HG03571 (cell line): Measurements from ENCODE around the gene BCORL1.

ENCODE experiments used
- ATAC-seq: cut with Tn5 transposase; IDR thresholded peaks from one replicate; pipeline ENCODE4 v1.9.1; 2021; ENCODE audit not compliant: unreplicated experiment

BCORL1 gene

GRCh38 chrX:130009658-130010223 lies 27.3 kb downstream of the BCORL1 start:
- no peak for ATAC-seq

DNA sequence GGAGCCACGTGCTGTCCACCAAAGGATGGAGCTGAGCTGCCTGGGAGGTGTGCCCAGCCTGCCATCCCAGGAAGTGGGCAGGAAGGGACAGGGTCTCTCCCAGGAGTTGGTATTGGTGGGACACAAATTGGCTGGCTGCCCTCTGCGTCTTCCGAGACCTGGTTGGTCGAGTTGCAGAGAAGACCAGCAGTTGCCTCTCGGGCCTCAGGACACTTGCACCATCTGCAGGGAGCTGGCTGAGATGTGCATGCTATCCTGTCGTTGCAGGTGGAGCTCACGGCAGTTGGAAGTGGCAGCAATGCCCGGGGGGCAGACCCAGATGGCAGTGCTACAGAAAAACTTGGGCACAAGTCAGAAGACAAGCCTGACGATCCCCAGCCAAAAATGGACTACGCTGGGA lies 30.2 kb downstream of the BCORL1 start:
- ATAC-seq, result no peak

GRCh38 chrX:130013661-130014060 lies 31.2 kb downstream of the BCORL1 start:
- ATAC-seq, result no peak

- ATAC-seq, result no peak
Measured at GRCh38 chrX:130014356-130014755, 31.9 kb downstream of the BCORL1 start.

DNA sequence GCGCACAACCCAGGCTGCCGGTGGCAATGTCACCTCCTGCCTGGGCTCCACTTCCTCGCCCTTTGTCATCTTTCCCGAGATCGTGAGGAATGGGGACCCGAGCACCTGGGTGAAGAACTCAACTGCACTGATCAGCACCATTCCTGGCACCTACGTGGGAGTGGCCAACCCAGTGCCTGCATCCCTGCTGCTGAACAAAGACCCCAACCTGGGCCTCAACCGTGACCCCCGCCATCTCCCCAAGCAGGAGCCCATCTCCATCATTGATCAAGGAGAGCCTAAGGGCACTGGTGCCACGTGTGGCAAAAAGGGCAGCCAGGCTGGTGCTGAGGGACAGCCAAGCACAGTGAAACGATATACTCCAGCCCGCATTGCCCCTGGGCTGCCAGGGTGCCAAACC lies 32.3 kb downstream of the BCORL1 start:
- ATAC-seq, result no peak

DNA sequence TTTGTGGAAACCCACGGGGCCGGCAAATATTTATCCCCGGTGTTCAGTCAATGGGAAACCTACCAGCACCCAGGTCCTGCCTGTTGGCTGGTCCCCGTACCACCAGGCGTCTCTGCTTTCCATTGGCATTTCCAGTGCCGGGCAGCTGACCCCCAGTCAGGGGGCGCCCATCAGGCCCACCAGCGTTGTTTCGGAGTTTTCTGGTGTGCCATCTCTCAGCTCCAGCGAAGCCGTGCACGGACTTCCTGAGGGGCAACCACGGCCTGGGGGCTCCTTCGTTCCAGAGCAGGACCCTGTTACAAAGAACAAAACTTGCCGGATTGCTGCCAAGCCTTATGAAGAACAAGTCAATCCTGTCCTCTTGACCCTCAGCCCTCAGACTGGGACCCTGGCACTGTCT lies 32.7 kb downstream of the BCORL1 start:
- no peak for ATAC-seq

GRCh38 chrX:130018143-130018542 lies 35.7 kb downstream of the BCORL1 start:
- ATAC-seq, result no peak

DNA sequence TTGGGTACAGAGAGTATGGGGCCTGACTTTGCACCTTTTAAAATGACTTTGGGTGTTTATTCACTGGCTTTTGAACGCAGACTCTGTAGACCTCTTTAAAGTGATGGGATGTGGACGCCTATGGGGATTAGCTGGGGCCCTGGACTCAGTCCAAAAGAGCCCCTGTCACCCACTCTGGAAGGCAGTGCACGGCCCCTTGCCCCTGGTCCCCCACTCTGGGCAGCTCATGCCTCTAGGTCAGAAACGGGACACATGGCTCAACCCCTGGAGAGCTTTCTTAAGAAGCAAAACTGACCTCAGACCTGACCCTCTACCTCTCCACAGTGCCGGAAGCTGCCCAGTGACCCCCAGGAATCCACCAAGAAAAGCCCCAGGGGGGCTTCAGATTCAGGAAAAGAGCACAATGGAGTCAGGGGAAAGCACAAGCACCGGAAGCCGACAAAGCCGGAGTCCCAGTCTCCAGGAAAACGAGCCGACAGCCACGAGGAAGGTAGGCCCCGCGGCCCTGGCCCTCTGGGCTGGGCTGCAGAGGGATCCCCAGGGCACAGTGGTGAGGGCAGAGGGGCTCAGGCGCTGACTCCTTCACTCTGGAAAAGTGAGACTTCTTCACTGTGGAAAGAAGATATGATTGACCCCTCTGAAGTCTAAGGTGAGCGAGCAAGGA lies 38.4 kb downstream of the BCORL1 start:
- no peak for ATAC-seq

DNA sequence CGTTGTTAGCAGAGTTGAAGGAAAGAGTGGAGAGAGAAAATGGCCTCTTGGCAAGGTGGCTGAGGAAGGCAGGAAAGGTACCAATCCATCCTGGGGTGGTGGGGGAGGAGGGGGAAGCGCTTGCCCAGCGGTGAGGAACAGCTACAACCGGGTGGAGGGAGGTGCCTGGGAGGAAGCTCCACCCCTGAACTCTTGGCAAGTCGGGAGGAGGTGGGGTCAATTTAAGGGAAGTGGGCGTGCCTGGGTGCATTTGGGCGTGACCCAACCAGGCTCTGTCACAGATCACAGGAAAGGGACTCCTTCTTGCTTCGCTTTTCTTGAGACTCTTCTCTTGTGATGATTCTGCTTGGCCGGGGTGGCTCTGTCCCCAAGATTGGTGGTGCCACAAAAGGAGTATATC lies 41.7 kb downstream of the BCORL1 start:
- ATAC-seq, result peak; percentile 97

DNA sequence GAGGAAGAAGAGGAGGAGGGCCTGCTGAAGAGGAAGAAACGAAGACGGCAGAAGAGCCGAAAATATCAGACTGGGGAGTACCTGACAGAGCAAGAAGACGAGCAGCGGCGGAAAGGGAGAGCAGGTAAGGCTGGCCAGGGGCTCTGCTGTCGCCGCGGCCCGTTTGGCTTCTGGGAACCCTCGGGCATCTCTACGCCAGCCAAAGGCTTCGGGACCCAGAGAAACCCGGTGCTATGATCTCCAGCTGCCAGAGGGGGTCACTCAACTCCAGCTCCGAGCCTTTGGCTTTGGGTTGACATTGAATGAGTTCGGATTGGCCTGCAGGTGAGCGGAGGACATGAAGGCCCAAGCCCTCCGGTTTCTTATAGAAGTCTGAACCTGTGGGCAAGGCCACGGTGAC lies 42.8 kb downstream of the BCORL1 start:
- no peak for ATAC-seq

- no peak for ATAC-seq
Measured at GRCh38 chrX:130027569-130027968, 45.1 kb downstream of the BCORL1 start.

GRCh38 chrX:130028196-130028595 lies 45.8 kb downstream of the BCORL1 start:
- no peak for ATAC-seq

GRCh38 chrX:130030826-130031225 lies 48.4 kb downstream of the BCORL1 start:
- ATAC-seq, result no peak

DNA sequence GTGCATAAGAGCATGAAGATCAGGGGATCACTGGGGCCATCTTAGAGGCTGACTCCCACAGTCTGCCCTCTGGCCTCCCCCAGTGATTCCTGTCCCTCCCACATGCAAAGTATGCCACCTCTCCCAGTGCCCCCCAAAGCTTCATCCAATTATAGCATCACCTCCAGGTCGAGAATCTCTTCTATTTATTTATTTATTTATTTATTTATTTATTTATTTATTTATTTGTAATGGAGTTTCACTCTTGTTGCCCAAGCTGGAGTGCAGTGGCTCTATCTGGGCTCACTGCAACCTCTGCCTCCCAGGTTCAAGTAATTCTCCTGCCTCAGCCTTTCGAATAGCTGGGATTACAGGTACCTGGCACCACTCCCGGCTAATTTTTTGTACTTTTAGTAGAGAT lies 50.1 kb downstream of the BCORL1 start:
- no peak for ATAC-seq

DNA sequence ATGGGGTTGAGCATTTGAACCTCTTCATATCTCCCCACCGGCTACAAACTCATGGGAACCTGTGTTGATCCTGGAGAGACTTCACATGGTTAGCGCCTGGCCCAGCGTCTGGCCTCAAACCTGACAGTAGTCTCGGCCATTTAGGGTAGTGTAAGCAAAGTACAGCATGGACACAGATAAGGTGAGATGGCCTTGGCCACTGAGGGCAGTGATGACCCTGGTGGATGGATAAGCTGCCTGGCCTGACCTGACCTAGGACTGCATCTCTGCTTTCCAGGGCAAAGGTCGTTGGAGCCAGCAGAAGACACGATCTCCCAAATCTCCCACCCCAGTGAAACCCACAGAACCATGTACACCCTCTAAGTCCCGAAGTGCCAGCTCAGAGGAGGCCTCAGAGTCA lies 51.7 kb downstream of the BCORL1 start:
- ATAC-seq, result no peak

DNA sequence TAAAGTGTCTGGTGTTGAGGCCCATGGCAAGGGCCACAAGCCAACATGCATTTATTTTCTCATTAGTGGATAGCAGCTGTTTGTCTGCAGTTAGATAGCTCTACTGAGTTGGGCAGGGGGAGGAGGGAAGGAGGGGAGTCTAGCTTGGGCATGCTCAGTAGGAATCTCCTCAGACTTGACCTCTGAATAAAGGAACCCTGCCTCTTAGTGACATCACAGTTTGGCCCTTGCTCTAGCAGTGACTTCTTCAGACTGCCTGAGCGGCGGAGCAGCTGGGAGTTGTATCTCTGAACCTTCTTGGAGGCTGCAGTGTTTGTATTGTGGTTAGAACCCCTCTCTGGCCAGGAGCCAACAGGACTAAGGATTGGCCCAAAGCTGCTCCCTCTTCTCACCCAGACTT lies 57.4 kb downstream of the BCORL1 start:
- ATAC-seq, result no peak

DNA sequence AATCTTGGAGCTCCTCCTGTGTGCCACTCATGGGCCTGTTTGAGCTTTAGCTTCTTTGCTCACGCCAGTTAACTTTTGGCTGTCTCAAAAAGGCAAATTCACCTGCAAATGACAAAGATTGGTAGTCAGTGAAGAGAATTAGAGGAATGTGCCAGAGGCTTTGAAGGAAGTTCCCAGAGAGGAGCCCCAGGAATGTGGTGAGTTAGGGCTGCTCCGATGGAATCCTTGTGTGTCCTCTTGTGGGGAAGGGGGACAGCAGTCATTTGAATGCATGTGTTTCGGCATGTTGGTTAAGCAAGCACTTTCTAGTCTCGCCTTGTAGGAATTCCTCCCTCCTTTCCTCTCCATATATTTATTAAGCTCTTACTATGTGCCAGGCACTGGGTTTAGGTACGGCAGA lies 65.0 kb downstream of the BCORL1 start:
- ATAC-seq, result no peak

DNA sequence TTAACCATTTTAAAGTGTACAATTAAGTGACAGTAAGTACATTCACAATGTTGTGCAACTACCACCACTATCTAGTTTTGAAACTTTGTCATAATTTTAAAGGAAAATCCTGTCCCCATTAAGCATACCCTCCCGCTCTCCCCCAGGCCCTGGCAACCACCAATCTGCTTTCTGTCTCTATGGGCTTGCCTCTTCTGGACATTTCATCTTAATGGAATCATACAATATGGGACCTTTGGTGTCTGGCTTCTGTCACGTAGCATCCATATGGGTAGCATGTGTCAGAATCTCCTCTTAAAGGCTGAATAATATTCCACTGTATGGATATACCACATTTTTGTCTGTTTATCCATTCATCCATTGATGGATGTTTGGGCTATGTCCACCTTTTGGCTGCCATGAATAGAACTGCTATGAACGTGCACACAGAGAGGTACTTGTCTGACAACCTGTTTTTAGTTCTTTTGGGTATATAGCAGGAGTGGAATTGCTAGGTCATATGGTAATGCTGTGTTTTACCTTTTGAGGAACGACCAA lies 66.3 kb downstream of the BCORL1 start:
- ATAC-seq, result no peak

- ATAC-seq, result no peak
Measured at GRCh38 chrX:130049821-130050220, 67.4 kb downstream of the BCORL1 start.

GRCh38 chrX:130051176-130051845 lies 68.9 kb downstream of the BCORL1 start:
- no peak for ATAC-seq

DNA sequence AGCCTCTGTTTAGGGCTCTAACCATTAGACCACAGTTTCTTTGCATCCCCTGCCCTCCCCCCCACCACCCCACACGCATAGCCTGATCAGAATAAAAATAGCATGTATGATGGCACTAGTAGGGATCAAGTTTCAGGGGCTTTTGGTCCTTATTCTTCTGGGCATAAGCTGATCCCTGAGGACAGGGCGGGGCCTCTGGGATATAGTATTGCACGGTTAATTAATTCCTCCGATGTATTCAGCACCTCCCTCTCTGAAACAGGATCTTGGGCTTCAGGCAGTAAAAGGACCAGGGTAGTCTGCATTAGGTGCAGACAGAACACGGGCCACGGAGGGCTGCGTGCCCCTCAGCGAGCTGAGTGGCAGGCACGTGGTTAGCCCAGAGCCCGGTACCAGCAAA lies 70.8 kb downstream of the BCORL1 start:
- ATAC-seq, result no peak

DNA sequence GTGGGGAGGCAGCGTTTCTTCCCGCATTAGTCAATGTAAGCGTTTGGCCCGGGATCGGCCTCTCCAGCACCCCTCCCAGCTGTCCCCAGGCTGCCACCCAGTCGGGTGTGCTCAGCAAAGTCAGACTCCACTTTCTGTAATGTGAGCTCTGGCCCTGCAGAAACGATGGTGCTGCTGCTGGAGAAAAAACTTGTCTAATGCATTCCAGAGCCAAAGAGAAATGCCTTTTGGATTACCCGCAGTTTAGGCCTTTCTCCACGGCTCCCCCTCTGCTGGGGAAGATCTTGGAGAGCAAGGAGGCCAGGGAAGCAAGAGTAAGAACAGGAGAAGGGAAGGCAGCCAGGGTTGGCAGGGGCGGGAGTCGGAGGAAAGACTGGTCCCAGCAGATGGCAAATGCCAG lies 72.7 kb downstream of the BCORL1 start:
- no peak for ATAC-seq
